Esophagus squamous epithelium (tissue), 4 donors: ENCODE measurements around the gene GEMIN5.

Experiments
- CTCF ChIP-seq, 6 experiments: fragments of 450-650 bp in 4 of 6; fragments of 200-600 bp in 2 of 6; sonication (generic) in 2 of 6; IDR thresholded peaks; one replicate each; pipeline ENCODE4 v1.5.1; 2016 to 2019; ENCODE audit warnings: antibody characterized with exemption in 6 of 6, mild to moderate bottlenecking in 4 of 6, moderate library complexity in 4 of 6
- POLR2A ChIP-seq, 4 donors: fragments of 450-650 bp; IDR thresholded peaks; one replicate each; pipeline ENCODE4 v1.6.1; 2017; ENCODE audit warnings: antibody characterized with exemption in 4 of 4, mild to moderate bottlenecking in 4 of 4, moderate library complexity in 3 of 4

GRCh38 chr5:154858972-154859871 is 78.8 kb downstream of the GEMIN5 start:
- no peak for TF ChIP-seq CTCF (IDR thresholded peaks at IDR 0.05)
- no peak for TF ChIP-seq POLR2A (IDR thresholded peaks at IDR 0.05)
